Measurements from ENCODE around the gene GSAP. TPM values are rescaled to one million over a fixed set of nuclear protein-coding genes. Genes with fewer than 3 reads are reported as not detected.

The GSAP gene
- total and polyA plus RNA-seq, 2 of the 4 experiments (the other 2 are of a cell fraction), result 1.6 to 1.8 TPM

- H2BK120ac ChIP-seq (ENCODE audit: low read depth, low read length), result no peak overlapping the region
- in situ Hi-C loops (cut with MboI; ENCODE audit: low sequenced_read_pairs), result no loop called here
- intact Hi-C loops (cut with micrococcal nuclease), result loop anchor here (5.0 kb wide), 1 partner anchor 229 kb away; no protein-coding TSS in a partner anchor
- no peaks in the 10 kb centered on the region for H3K79me1 ChIP-seq (ENCODE audit: low read depth in 1 of 2, low read length in 2 of 2)
- H3K36me3 ChIP-seq (ENCODE audit: control insufficient read depth, insufficient read depth, low read length), result no peaks in the 10 kb centered on the region
- no peak overlapping the region for H2AK9ac ChIP-seq (replicated peaks; ENCODE audit: low read depth, low read length, poor library complexity)
- H2BK20ac ChIP-seq (ENCODE audit: low read depth, low read length), result no peak overlapping the region
- DNase-seq, result no peak
- no peaks in the 10 kb centered on the region for H4K20me1 ChIP-seq (ENCODE audit: insufficient read depth, low read length)
- BruUV-seq (replicated peaks), result no TSS peak
- no peak overlapping the region for H2BK15ac ChIP-seq (ENCODE audit: low read depth, low read length)
- H3K4me1 ChIP-seq (ENCODE audit: control insufficient read depth, insufficient read depth, low read length), result peaks cover 10% of the 10 kb centered on the region
- H2AFZ ChIP-seq (replicated peaks; ENCODE audit: low read length, poor library complexity), result no peak overlapping the region
- H2BK5ac ChIP-seq (ENCODE audit: low read depth, low read length, poor library complexity, severe bottlenecking), result no peak overlapping the region
- H3K9ac ChIP-seq (ENCODE audit: low read depth, low read length), result no peak overlapping the region
- H4K91ac ChIP-seq (ENCODE audit: insufficient read depth, low read depth, low read length), result no peak overlapping the region
- H3K18ac ChIP-seq (ENCODE audit: low read depth, low read length), result no peak overlapping the region
- no peak overlapping the region for H4K5ac ChIP-seq (ENCODE audit: low read depth, low read length)
- no peak overlapping the region for H4K8ac ChIP-seq (ENCODE audit: low read depth in 2 of 2, low read length in 2 of 2)
- no peak for ATAC-seq (ENCODE audit: low read depth)
- H3K4me3 ChIP-seq (ENCODE audit: insufficient read depth, low read depth, low read length), result no peak overlapping the region
- no peak overlapping the region for H3K23ac ChIP-seq (ENCODE audit: low read depth, low read length)
- H3K56ac ChIP-seq (ENCODE audit: extremely low read depth, insufficient read depth, low read length), result no peak overlapping the region
- WGBS, 2 experiments (ENCODE audit: extremely low coverage in 2 of 2, insufficient read length in 1 of 2), result no CpG with 5 or more reads among the region's 1 CpG
- no peaks in the 10 kb centered on the region for H3K9me3 ChIP-seq (ENCODE audit: control insufficient read depth, insufficient read depth, low read length)
- no peak overlapping the region for H2AK5ac ChIP-seq (ENCODE audit: low read depth, low read length)
- TF ChIP-seq MAZ (IDR thresholded peaks at IDR 0.05; ENCODE audit: borderline replicate concordance, low read depth, low read length), result no peak
- no peak for TF ChIP-seq CTCF (conservative IDR thresholded peaks at IDR 0.05; ENCODE audit: low read depth, low read length)
- TF ChIP-seq NFE2L2 (IDR thresholded peaks at IDR 0.05; ENCODE audit: low read depth, low read length), result no peak
- no peak for TF ChIP-seq RCOR1 (IDR thresholded peaks at IDR 0.05; ENCODE audit: insufficient replicate concordance, low read length)
- TF ChIP-seq RFX5 (IDR thresholded peaks at IDR 0.05; ENCODE audit: low read depth, low read length), result no peak
- TF ChIP-seq SMC3 (IDR thresholded peaks at IDR 0.05; ENCODE audit: low read depth, low read length), result no peak
- TF ChIP-seq MXI1 (IDR thresholded peaks at IDR 0.05; ENCODE audit: borderline replicate concordance, low read depth, low read length), result no peak
- TF ChIP-seq ELK1 (IDR thresholded peaks at IDR 0.05; ENCODE audit: borderline replicate concordance, low read depth, low read length), result no peak
- no peak for TF ChIP-seq POLR2A (IDR thresholded peaks at IDR 0.05; ENCODE audit: low read depth, low read length)
- TF ChIP-seq USF2 (IDR thresholded peaks at IDR 0.05; ENCODE audit: low read depth, low read length), result no peak
- TF ChIP-seq RAD21 (IDR thresholded peaks at IDR 0.05; ENCODE audit: low read length), result no peak
- TF ChIP-seq CHD1 (IDR thresholded peaks at IDR 0.05; ENCODE audit: low read depth, low read length), result no peak
- no peak for TF ChIP-seq FOS (IDR thresholded peaks at IDR 0.05; ENCODE audit: low read depth, low read length)
- no peak for TF ChIP-seq CEBPB (IDR thresholded peaks at IDR 0.05; ENCODE audit: low read depth, low read length)
- TF ChIP-seq MAFK (IDR thresholded peaks at IDR 0.05; ENCODE audit: low read depth, low read length), result no peak
- no peak for TF ChIP-seq BHLHE40 (IDR thresholded peaks at IDR 0.05; ENCODE audit: low read depth, low read length)
- 0 out of 2 replicates have a peak, but pooled peaks cover 3% of the 10 kb centered on the region for H3K9me1 ChIP-seq (ENCODE audit: insufficient read depth, low read length)
- H3K27me3 ChIP-seq (ENCODE audit: control insufficient read depth, insufficient read depth, low read length), result no peaks in the 10 kb centered on the region
- no peak overlapping the region for H3K27ac ChIP-seq (ENCODE audit: insufficient read depth, low read length)
- no peak overlapping the region for H3K4ac ChIP-seq (ENCODE audit: low read depth, low read length)
- dilution Hi-C loops (cut with HindIII; ENCODE audit: low sequenced_read_pairs, unreplicated experiment), result no loop called here
- H3K4me2 ChIP-seq (ENCODE audit: low read depth, low read length), result no peak overlapping the region
- ChIA-PET POLR2A (ENCODE audit: unreplicated experiment) (no interaction called here), CTCF (no interaction called here)
- no peak overlapping the region for H3K14ac ChIP-seq (replicated peaks; ENCODE audit: low read depth, low read length)
Observed at GRCh38 chr7:77353407-77353721, 62.8 kb downstream of the GSAP start.

All from IMR-90 (cell line).